Neural cell (in vitro differentiated cells): ENCODE data around the gene RIF1. TPM values are rescaled to one million over a fixed set of nuclear protein-coding genes. Genes with fewer than 3 reads are reported as not detected.

Source experiments
- H2AFZ ChIP-seq: fragments of 200-600, 300-800 bp; sonication (generic), shearing (Covaris generic); 2 replicates; pipeline ENCODE4 v1.6.0; 2014; ENCODE audit warnings: low read depth, mild to moderate bottlenecking, antibody characterized with exemption, low read length, moderate library complexity
- H3F3A ChIP-seq: fragments of 200-600 bp; shearing (Covaris generic); 2 replicates; pipeline ENCODE4 v1.6.1; 2016; ENCODE audit warnings: mild to moderate bottlenecking, moderate library complexity, mixed read lengths, antibody characterized with exemption, low read length; ENCODE audit not compliant: insufficient read depth, poor library complexity, severe bottlenecking
- H3K27ac ChIP-seq: fragments of 200-600, 300-800 bp; sonication (generic), shearing (Covaris generic); 2 replicates; pipeline ENCODE4 v1.5.1; 2014; ENCODE audit warnings: mild to moderate bottlenecking, low read length, moderate library complexity
- H3K27me3 ChIP-seq: fragments of 300-800, 200-600 bp; sonication (generic), shearing (Covaris generic); 2 replicates; pipeline ENCODE4 v1.6.0; 2014; ENCODE audit warnings: mild to moderate bottlenecking, low read depth, low read length, moderate library complexity; ENCODE audit not compliant: insufficient read depth
- H3K36me3 ChIP-seq: fragments of 300-800, 200-600 bp; sonication (generic), shearing (Covaris generic); 2 replicates; pipeline ENCODE4 v1.5.1; 2014; ENCODE audit warnings: mild to moderate bottlenecking, antibody characterized with exemption, low read length, moderate library complexity; ENCODE audit not compliant: insufficient read depth
- H3K4me2 ChIP-seq: fragments of 300-800, 200-600 bp; sonication (generic), shearing (Covaris generic); 2 replicates; pipeline ENCODE4 v1.6.0; 2014; ENCODE audit warnings: mild to moderate bottlenecking, low read length
- H3K4me3 ChIP-seq: fragments of 300-800, 200-600 bp; sonication (generic), shearing (Covaris generic); 2 replicates; pipeline ENCODE4 v1.5.1; 2014; ENCODE audit warnings: mild to moderate bottlenecking, low read length, moderate library complexity
- H3K79me2 ChIP-seq: fragments of 200-600 bp; shearing (Covaris generic); replicated peaks from 2 replicates; pipeline ENCODE4 v1.6.0; 2014; ENCODE audit warnings: mild to moderate bottlenecking, low read length, moderate library complexity; ENCODE audit not compliant: insufficient read depth
- H3K9ac ChIP-seq: fragments of 300-800, 200-600 bp; sonication (generic), shearing (Covaris generic); 2 replicates; pipeline ENCODE4 v1.6.1; 2016; ENCODE audit warnings: mild to moderate bottlenecking, low read length, mixed read lengths
- H3K9me2 ChIP-seq: fragments of 200-600 bp; shearing (Covaris generic); 2 replicates; pipeline ENCODE4 v1.6.1; 2016; ENCODE audit warnings: mild to moderate bottlenecking, low read length, mixed read lengths; ENCODE audit not compliant: insufficient read depth
- H3K9me3 ChIP-seq: fragments of 200-600, 300-800 bp; sonication (generic), shearing (Covaris generic); 2 replicates; pipeline ENCODE4 v1.6.1; 2016; ENCODE audit warnings: mild to moderate bottlenecking, mixed run types, low read length, moderate library complexity, mixed read lengths
- H4K20me1 ChIP-seq: fragments of 200-600 bp; shearing (Covaris generic); 2 replicates; pipeline ENCODE4 v1.6.1; 2016; ENCODE audit warnings: mild to moderate bottlenecking, mixed run types; ENCODE audit not compliant: insufficient read depth
- EP300 ChIP-seq: fragments of 450-650 bp; conservative IDR thresholded peaks from 2 replicates; pipeline ENCODE4 v1.6.1; 2014; ENCODE audit warnings: antibody characterized with exemption, mild to moderate bottlenecking, moderate library complexity; ENCODE audit not compliant: poor library complexity, severe bottlenecking
- EZH2 ChIP-seq: fragments of 200-600, 300-800 bp; shearing (Covaris generic), sonication (generic); IDR thresholded peaks from 2 replicates; pipeline ENCODE4 v1.6.1; 2014; ENCODE audit warnings: antibody characterized with exemption, low read length, borderline replicate concordance, mild to moderate bottlenecking; ENCODE audit not compliant: insufficient read depth, poor library complexity, severe bottlenecking
- MXI1 ChIP-seq: fragments of 450-650 bp; conservative IDR thresholded peaks from 2 replicates; pipeline ENCODE4 v1.6.1; 2014; ENCODE audit warnings: antibody characterized with exemption, mild to moderate bottlenecking; ENCODE audit not compliant: poor library complexity, severe bottlenecking
- POLR2AphosphoS5 ChIP-seq: IDR thresholded peaks from 2 replicates; pipeline ENCODE4 v1.6.1; 2012
- RAD21 ChIP-seq: fragments of 450-650 bp; conservative IDR thresholded peaks from 2 replicates; pipeline ENCODE4 v1.6.1; 2014; ENCODE audit warnings: antibody characterized with exemption, mild to moderate bottlenecking, moderate library complexity
- REST ChIP-seq: IDR thresholded peaks from 2 replicates; pipeline ENCODE4 v1.6.1; 2012; ENCODE audit warnings: borderline replicate concordance
- SMC3 ChIP-seq: fragments of 450-650 bp; conservative IDR thresholded peaks from 2 replicates; pipeline ENCODE4 v1.6.1; 2014; ENCODE audit warnings: antibody characterized with exemption, mild to moderate bottlenecking, moderate library complexity; ENCODE audit not compliant: poor library complexity
- TAF1 ChIP-seq: IDR thresholded peaks from 2 replicates; pipeline ENCODE4 v1.6.1; 2012; ENCODE audit warnings: low read depth
- polyA plus RNA-seq: library from polyadenylated mRNA; depleted of rRNA; stranded (reverse); fragments of >200 nt; gene quantifications from 2 replicates; pipeline ENCODE4 v1.2.3, GENCODE V29; 2014
- TF ChIP-seq, protein P1 (sequence below): fragments of 450-650 bp; IDR thresholded peaks from 2 replicates; pipeline ENCODE4 v1.5.1; 2014; ENCODE audit warnings: antibody characterized with exemption, mild to moderate bottlenecking, moderate library complexity; ENCODE audit not compliant: poor library complexity, severe bottlenecking

RIF1 gene
- polyA plus RNA-seq, 1 donor from 2014 or later = 17.2 TPM

DNA sequence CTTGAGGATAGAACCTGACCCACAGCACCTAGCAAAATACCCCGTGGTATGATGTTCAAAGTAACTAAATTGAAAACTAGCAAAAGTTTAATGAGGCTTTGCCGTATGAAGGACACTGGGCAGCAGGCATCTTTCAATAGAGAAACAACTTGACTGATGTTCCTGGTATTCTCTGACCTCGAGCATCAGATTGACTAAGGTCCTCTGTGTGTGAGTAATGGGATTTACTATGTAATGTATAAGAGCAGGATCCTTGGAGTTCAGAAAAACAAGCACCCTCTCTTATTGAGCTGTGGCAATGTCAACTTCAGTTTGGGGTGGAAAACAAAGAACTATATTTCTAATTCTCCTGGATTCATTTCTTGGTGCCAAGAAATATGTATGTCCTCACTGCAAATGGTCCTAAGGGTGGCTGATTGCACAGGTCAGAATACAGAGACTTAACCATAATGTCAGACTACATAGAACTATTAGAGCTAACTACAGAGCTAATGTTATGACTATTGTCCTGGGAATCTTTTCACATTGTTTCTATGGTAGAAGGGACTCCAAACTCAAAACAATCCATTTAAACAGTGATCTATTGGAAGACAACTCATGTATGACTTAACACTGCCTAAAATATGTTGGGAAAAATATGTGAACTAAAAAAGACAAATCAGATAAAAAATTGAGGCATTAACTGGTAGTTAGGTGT lies 47.9 kb upstream of the RIF1 start:
- H3K4me3 ChIP-seq = no peak overlapping the region
- H3K4me2 ChIP-seq = no peak overlapping the region
- no peaks in the 10 kb centered on the region for H3K27me3 ChIP-seq
- H2AFZ ChIP-seq = no peak overlapping the region
- no peaks in the 10 kb centered on the region for H3K9me2 ChIP-seq
- no peaks in the 10 kb centered on the region for H3K9me3 ChIP-seq
- H3K36me3 ChIP-seq = no peaks in the 10 kb centered on the region
- no peak overlapping the region for H3K27ac ChIP-seq
- H3K9ac ChIP-seq = no peak overlapping the region
- no peaks in the 10 kb centered on the region for H3K79me2 ChIP-seq
- H3F3A ChIP-seq = no peaks in the 10 kb centered on the region
- no peaks in the 10 kb centered on the region for H4K20me1 ChIP-seq
- no peak for TF ChIP-seq SMC3
- TF ChIP-seq EZH2 = no peak
- no peak for TF ChIP-seq TAF1
- TF ChIP-seq REST = no peak
- TF ChIP-seq MXI1 = no peak
- TF ChIP-seq RAD21 = no peak
- TF ChIP-seq, protein P1, sequence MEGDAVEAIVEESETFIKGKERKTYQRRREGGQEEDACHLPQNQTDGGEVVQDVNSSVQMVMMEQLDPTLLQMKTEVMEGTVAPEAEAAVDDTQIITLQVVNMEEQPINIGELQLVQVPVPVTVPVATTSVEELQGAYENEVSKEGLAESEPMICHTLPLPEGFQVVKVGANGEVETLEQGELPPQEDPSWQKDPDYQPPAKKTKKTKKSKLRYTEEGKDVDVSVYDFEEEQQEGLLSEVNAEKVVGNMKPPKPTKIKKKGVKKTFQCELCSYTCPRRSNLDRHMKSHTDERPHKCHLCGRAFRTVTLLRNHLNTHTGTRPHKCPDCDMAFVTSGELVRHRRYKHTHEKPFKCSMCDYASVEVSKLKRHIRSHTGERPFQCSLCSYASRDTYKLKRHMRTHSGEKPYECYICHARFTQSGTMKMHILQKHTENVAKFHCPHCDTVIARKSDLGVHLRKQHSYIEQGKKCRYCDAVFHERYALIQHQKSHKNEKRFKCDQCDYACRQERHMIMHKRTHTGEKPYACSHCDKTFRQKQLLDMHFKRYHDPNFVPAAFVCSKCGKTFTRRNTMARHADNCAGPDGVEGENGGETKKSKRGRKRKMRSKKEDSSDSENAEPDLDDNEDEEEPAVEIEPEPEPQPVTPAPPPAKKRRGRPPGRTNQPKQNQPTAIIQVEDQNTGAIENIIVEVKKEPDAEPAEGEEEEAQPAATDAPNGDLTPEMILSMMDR = no peak
- TF ChIP-seq POLR2AphosphoS5 = no peak
- TF ChIP-seq EP300 = no peak

DNA sequence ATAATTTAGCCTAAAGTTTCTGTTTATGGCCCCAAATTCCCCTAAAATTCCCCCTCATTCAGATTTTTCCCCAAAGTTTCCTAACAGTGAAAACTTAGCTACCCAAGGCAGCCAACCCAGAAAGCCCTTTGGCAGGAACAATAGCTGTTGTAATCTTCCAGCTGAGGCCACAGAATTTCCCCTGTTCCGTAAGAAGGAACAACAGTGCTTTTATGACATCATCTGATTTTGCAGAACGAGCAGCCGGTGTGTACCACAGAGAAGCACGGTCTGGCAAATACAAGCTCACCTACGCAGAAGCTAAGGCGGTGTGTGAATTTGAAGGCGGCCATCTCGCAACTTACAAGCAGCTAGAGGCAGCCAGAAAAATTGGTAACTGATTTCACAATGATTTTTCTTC lies 46.0 kb upstream of the RIF1 start:
- Histone ChIP-seq H3K27me3 (no peaks in the 10 kb centered on the region), H3K4me3 (no peak overlapping the region), H3K9me3 (no peaks in the 10 kb centered on the region), H3K9me2 (no peaks in the 10 kb centered on the region), H3K4me2 (no peak overlapping the region), H4K20me1 (no peaks in the 10 kb centered on the region), H3K27ac (no peak overlapping the region), H3K79me2 (no peaks in the 10 kb centered on the region), H3K36me3 (no peaks in the 10 kb centered on the region), H3K9ac (no peak overlapping the region), H3F3A (no peaks in the 10 kb centered on the region), H2AFZ (no peak overlapping the region)
- TF ChIP-seq SMC3 (no peak), REST (no peak), MXI1 (no peak), RAD21 (no peak), EZH2 (no peak), TAF1 (no peak)
- TF ChIP-seq, protein P1 = no peak
